GM23248 (cell line): ENCODE measurements around the gene NHLRC2. TPM values are rescaled to one million over a fixed set of nuclear protein-coding genes. Genes with fewer than 3 reads are reported as not detected.

Experiments
- DNase-seq: peaks from one replicate; pipeline ENCODE4 v3.0.0-alpha.2; 2015
- H2AFZ ChIP-seq: fragments of 200-600 bp; sonication (generic); 2 replicates; pipeline ENCODE4 v1.6.1; 2016; ENCODE audit warnings: antibody characterized with exemption
- H3F3A ChIP-seq: fragments of 200-600 bp; sonication (generic); 2 replicates; pipeline ENCODE4 v1.6.1; 2016; ENCODE audit warnings: mild to moderate bottlenecking, antibody characterized with exemption, mixed run types; ENCODE audit not compliant: insufficient read depth
- H3K27ac ChIP-seq: fragments of 200-600 bp; sonication (generic); 2 replicates; pipeline ENCODE4 v1.5.1; 2016; ENCODE audit warnings: mild to moderate bottlenecking
- H3K27me3 ChIP-seq: fragments of 200-600 bp; sonication (generic); replicated peaks from 2 replicates; pipeline ENCODE4 v1.6.1; 2016; ENCODE audit warnings: mild to moderate bottlenecking; ENCODE audit not compliant: insufficient read depth
- H3K36me3 ChIP-seq: fragments of 200-600 bp; sonication (generic); 2 replicates; pipeline ENCODE4 v1.6.1; 2016; ENCODE audit warnings: low read depth, mild to moderate bottlenecking
- H3K4me1 ChIP-seq: fragments of 200-600 bp; sonication (generic); 2 replicates; pipeline ENCODE4 v1.6.1; 2016; ENCODE audit warnings: mild to moderate bottlenecking; ENCODE audit not compliant: insufficient read depth
- H3K4me2 ChIP-seq: fragments of 200-600 bp; sonication (generic); one replicate; pipeline ENCODE4 v1.6.1; 2016; ENCODE audit warnings: mild to moderate bottlenecking; ENCODE audit not compliant: unreplicated experiment
- H3K4me3 ChIP-seq: fragments of 200-600 bp; sonication (generic); 2 replicates; pipeline ENCODE4 v1.5.1; 2016; ENCODE audit warnings: mild to moderate bottlenecking
- H3K79me2 ChIP-seq: fragments of 200-600 bp; sonication (generic); 2 replicates; pipeline ENCODE4 v1.6.1; 2016; ENCODE audit warnings: mild to moderate bottlenecking; ENCODE audit not compliant: insufficient read depth
- H3K9ac ChIP-seq: fragments of 200-600 bp; sonication (generic); 2 replicates; pipeline ENCODE4 v1.6.1; 2016; ENCODE audit warnings: mild to moderate bottlenecking
- H3K9me2 ChIP-seq: fragments of 200-600 bp; sonication (generic); 2 replicates; pipeline ENCODE4 v1.6.1; 2016; ENCODE audit warnings: mixed run types, mild to moderate bottlenecking, moderate library complexity; ENCODE audit not compliant: insufficient read depth
- H3K9me3 ChIP-seq: fragments of 200-600 bp; sonication (generic); one replicate; pipeline ENCODE4 v1.6.1; 2017; ENCODE audit warnings: low read depth
- H4K20me1 ChIP-seq: fragments of 200-600 bp; sonication (generic); 2 replicates; pipeline ENCODE4 v1.6.0; 2016; ENCODE audit not compliant: insufficient read depth
- EZH2 ChIP-seq: fragments of 200-600 bp; sonication (generic); IDR thresholded peaks from 2 replicates; pipeline ENCODE4 v1.6.1; 2018; ENCODE audit warnings: antibody characterized with exemption, mild to moderate bottlenecking; ENCODE audit not compliant: insufficient read depth, poor library complexity, severe bottlenecking
- EZH2phosphoT487 ChIP-seq: fragments of 200-600 bp; sonication (generic); IDR thresholded peaks from 2 replicates; pipeline ENCODE4 v1.6.1; 2018; ENCODE audit warnings: antibody characterized with exemption, moderate library complexity, mild to moderate bottlenecking, low read depth; ENCODE audit not compliant: insufficient read depth
- WGBS, 2 experiments: methylation state at CpG; one replicate each; pipeline ENCODE4 v1.1.6; 2015 to 2017; ENCODE audit warnings: low lambda C conversion rate in 2 of 2, low coverage in 1 of 2; ENCODE audit errors: missing lambda C conversion rate in 2 of 2; 5-methylcytosine and 5-hydroxymethylcytosine counted together
- in situ Hi-C: fragments of 300-500 bp; cut with MboI; formaldehyde crosslinking; loops from 2 replicates; pipeline ENCODE4 v1.15.0; 2020
- polyA plus RNA-seq: library from polyadenylated mRNA; unstranded; fragments of >200 nt; fragmentation: Nextera tagmentation; extraction: Ambion mirVana; gene quantifications from 2 replicates; pipeline ENCODE4 v1.2.1, GENCODE V29; 2016
- total RNA-seq: library from RNA; depleted of rRNA; stranded (reverse); fragments of >200 nt; shearing (Covaris generic); gene quantifications from 2 replicates; pipeline ENCODE4 v1.2.3, GENCODE V29; 2014

The NHLRC2 gene
- total and polyA plus RNA-seq, 2 experiments from 2014 or later, result 10.1 to 10.2 TPM

DNA sequence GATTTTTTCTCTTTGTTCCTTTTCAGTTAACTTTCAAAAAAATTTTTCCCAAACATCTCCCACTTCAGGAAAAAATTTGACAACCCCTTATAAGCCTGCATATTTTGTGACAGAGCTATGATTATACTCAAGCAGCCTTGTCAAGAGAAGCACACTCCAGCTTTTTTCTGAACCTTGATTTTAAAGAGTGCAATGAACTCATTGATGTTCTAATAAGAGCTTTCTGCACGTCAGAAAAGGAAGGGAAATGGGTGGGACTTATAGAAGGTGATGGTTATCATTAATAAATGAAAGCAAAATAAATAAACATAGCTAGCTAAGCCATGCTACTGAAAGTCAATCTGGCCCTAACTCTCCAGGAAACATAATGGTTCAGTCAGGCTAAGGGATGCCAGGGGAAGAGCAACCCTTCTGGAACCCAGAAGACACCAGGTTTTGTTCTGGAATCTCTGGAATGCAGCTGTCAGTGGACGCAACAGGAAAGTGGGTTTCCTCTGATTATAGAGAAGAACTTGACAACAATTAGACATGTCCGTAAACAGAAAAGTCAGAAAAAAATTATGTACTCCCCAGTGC is 76.1 kb downstream of the NHLRC2 start:
- no peak overlapping the region for H3K4me2 ChIP-seq
- H2AFZ ChIP-seq, result no peak overlapping the region

DNA sequence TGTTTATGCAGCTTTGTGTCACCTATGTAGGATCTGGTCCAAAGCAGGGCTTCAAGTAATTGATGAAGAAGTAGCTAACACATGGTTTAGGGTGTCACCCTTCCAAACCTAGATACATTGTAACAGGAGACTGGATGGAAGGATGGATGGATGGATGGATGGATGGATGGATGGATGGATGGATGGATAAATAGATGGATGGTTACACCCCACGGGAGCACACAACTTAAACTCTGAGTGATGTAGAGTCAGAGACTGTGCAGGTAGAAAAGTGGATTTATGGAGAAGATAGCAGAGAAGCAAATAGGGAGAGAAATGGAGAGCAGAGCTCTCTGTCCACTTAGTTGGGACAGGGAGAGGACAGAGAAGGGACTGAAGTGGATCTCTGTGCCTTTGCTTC is 78.4 kb downstream of the NHLRC2 start:
- Histone ChIP-seq H3K9me2 (no peaks in the 10 kb centered on the region), H3K4me2 (no peak overlapping the region), H3K9me3 (no peaks in the 10 kb centered on the region), H4K20me1 (no peaks in the 10 kb centered on the region), H3F3A (no peaks in the 10 kb centered on the region), H3K9ac (no peak overlapping the region), H3K4me1 (no peaks in the 10 kb centered on the region), H3K27me3 (peaks cover 12% of the 10 kb centered on the region; the same call in 1 of the 2 replicates), H3K4me3 (no peak overlapping the region), H2AFZ (no peak overlapping the region), H3K36me3 (no peaks in the 10 kb centered on the region), H3K27ac (no peak overlapping the region), H3K79me2 (no peaks in the 10 kb centered on the region)
- DNase-seq, result no peak
- in situ Hi-C loops, result no loop called here
- 19 to 33% methylated on average over 1 of the region's 1 CpG for WGBS, 2 experiments
- no peak for TF ChIP-seq EZH2phosphoT487
- TF ChIP-seq EZH2, result no peak

More for the DNA sequence above, 76.1 kb downstream of the NHLRC2 start:
- H3K36me3 ChIP-seq, result no peaks in the 10 kb centered on the region
- H4K20me1 ChIP-seq, result no peaks in the 10 kb centered on the region
- TF ChIP-seq EZH2 (no peak), EZH2phosphoT487 (no peak)
- H3K9ac ChIP-seq, result no peak overlapping the region
- H3F3A ChIP-seq, result no peaks in the 10 kb centered on the region
- 64 to 76% methylated on average over 3 of the region's 3 CpGs for WGBS, 2 experiments
- peaks cover 7% of the 10 kb centered on the region; the same call in 1 of the 2 replicates for H3K27me3 ChIP-seq
- H3K79me2 ChIP-seq, result no peaks in the 10 kb centered on the region
- no peaks in the 10 kb centered on the region for H3K9me3 ChIP-seq
- DNase-seq, result no peak
- H3K4me3 ChIP-seq, result no peak overlapping the region
- H3K9me2 ChIP-seq, result no peaks in the 10 kb centered on the region
- in situ Hi-C loops, result no loop called here
- no peak overlapping the region for H3K27ac ChIP-seq
- H3K4me1 ChIP-seq, result no peaks in the 10 kb centered on the region

DNA sequence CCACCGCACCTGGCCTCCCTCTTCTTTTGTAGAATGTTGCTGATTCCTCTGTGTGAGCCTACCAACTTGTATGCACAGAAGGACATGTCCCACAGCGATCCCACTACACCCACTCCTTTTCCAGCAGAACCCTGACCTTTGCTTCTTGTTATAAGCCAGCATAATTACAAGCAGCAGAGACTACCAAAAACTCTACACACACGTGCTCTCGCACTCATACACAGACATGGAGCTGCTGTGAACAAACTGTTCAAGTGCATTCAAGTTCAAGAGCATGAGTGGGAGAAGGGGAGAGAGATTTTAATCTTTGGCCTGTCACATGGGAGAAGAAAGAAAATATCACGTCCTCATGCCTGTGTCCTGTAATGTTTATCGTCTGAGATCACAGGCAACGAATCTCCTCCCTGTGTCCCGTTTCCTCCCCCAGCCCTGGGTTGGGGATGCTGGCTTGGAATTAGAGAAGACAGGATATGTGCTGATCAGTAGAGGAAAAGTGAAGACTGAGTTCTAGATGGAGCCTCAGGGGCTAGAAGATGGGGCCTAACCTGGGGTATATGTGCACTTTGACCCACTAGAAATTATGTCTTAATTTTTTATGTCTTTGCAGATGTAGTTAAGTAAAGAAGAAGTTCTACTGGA is 79.6 kb downstream of the NHLRC2 start:
- H3K27me3 ChIP-seq, result peaks cover 7% of the 10 kb centered on the region; the same call in 1 of the 2 replicates
- H3K4me1 ChIP-seq, result no peaks in the 10 kb centered on the region
- H3K9me2 ChIP-seq, result no peaks in the 10 kb centered on the region
- in situ Hi-C loops, result no loop called here
- H3K9ac ChIP-seq, result no peak overlapping the region
- H3K27ac ChIP-seq, result no peak overlapping the region
- H3K36me3 ChIP-seq, result no peaks in the 10 kb centered on the region
- H4K20me1 ChIP-seq, result no peaks in the 10 kb centered on the region
- H3F3A ChIP-seq, result no peaks in the 10 kb centered on the region
- DNase-seq, result no peak
- no peak overlapping the region for H2AFZ ChIP-seq
- H3K9me3 ChIP-seq, result no peaks in the 10 kb centered on the region
- no peaks in the 10 kb centered on the region for H3K79me2 ChIP-seq
- no peak overlapping the region for H3K4me2 ChIP-seq
- no peak for TF ChIP-seq EZH2
- TF ChIP-seq EZH2phosphoT487, result no peak
- 65 to 68% methylated on average over 8 of the region's 8 CpGs for WGBS, 2 experiments
- H3K4me3 ChIP-seq, result no peak overlapping the region

DNA sequence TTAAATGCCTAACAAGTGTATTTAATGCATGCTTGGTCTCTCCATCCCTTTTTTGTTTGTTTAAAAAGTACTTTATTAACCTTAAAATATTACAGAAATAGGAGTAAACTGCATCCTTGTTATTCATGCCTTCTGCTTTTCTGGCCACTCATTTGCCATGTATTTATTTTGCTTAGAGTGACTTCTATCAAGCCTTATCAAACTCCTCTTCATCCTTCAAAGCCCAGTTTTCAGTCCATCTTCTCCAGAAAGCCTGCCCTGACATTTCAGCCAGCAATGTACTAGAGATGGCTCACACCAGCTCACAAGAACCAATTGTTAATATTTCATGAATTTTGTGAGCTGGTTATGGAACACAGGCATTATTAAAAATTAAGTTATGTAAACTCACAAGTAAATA is 82.8 kb downstream of the NHLRC2 start:
- no peak for DNase-seq
- TF ChIP-seq EZH2, result no peak
- TF ChIP-seq EZH2phosphoT487, result no peak
- H3K9me3 ChIP-seq, result no peaks in the 10 kb centered on the region
- no peaks in the 10 kb centered on the region for H3K4me1 ChIP-seq
- H3F3A ChIP-seq, result no peaks in the 10 kb centered on the region
- no peaks in the 10 kb centered on the region for H3K79me2 ChIP-seq
- peaks cover 19% of the 10 kb centered on the region for H3K27me3 ChIP-seq
- no peak overlapping the region for H2AFZ ChIP-seq
- H3K9me2 ChIP-seq, result no peaks in the 10 kb centered on the region
- no peak overlapping the region for H3K9ac ChIP-seq
- no peak overlapping the region for H3K27ac ChIP-seq
- H3K4me3 ChIP-seq, result no peak overlapping the region
- no peak overlapping the region for H3K4me2 ChIP-seq
- H4K20me1 ChIP-seq, result no peaks in the 10 kb centered on the region
- in situ Hi-C loops, result no loop called here
- H3K36me3 ChIP-seq, result no peaks in the 10 kb centered on the region
